Stimulated activated CD8-positive, alpha-beta memory T cell treated with anti-CD3 and anti-CD28 coated beads, Interleukin-2, amount 100 ng/mL, for 48 hours (primary cell): ENCODE measurements around the gene SDK1.

Experiments
- DNase-seq, 2 donors: peaks; one replicate each; pipeline ENCODE4 v3.0.0-alpha.2; 2020; ENCODE audit warnings: low read depth in 2 of 2

The SDK1 gene

DNA sequence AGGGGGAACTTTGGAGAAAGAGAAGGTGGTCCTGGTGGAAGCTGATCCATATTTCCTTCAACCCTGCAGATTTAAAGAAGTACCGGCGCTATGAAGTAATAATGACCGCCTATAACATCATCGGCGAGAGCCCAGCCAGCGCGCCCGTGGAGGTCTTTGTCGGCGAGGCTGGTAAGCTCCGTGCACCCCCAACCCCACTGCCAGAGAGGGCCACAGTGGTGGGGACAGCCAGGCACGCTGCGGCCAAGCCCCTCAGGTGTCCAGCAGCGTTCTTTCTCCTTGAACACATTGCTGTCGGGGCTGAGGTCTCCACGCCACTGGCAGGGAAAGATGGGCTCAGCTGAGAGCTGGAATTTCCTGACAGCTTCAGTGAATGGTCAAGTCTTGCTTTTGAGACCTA, 877.4 kb downstream of the SDK1 start:
- DNase-seq: no peak

- DNase-seq: no peak
Measured at GRCh38 chr7:4178916-4179687, 878.0 kb downstream of the SDK1 start.

GRCh38 chr7:4179688-4180380, 878.8 kb downstream of the SDK1 start:
- DNase-seq: no peak

GRCh38 chr7:4181446-4181845, 880.4 kb downstream of the SDK1 start:
- no peak for DNase-seq

DNA sequence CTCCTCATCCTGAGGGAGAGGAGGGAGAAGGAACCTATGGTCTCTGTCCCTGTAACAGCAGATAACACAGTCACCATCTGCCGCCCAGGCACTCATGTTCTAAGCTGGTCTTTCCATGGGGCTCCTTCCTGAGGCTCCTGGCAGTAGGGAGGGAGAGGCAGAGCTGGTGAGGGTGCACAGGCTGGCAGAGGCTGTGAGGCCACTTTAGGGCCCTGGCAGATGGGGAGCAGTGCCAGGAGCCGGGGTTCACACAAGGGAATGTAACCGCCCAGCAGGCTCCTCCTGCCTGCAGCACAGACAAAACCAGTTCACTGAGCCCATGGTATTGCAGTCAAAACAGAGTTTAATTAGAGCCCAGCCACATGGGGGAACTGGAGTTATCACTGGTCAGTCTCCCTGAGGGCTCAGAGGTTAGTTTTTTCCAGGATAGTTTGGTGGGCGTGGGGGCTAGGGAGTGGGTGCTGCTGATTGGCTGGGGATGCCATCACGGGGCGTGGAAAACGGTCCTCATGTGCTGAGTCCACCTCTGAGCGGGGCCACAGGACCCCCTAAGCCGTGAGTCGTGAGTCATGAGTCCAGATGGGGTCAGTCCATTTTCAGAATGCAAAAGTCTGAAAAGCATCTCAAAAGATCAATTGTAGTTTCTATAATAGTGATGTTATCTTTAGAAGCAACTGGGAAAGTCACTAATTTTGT, 881.7 kb downstream of the SDK1 start:
- no peak for DNase-seq

DNA sequence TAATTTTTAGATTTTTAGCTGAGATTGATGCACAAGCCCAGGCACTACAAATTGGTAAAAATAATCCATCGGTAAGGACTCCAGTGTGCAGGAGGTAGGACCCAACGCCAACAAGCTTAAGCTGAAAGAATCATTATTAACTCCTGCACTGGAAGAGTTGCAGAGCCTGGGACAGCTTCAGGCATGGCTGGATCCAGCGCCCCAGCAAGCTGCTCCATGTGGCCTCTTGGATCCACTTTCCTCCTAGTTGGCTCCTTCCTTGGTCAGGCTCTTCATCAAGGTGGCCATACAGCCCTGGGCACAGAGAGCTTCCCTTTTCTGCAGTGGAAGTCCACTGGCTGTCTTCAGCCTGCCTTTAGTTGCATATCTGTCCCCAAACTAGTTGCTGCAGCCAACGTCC, 883.6 kb downstream of the SDK1 start:
- no peak for DNase-seq

DNA sequence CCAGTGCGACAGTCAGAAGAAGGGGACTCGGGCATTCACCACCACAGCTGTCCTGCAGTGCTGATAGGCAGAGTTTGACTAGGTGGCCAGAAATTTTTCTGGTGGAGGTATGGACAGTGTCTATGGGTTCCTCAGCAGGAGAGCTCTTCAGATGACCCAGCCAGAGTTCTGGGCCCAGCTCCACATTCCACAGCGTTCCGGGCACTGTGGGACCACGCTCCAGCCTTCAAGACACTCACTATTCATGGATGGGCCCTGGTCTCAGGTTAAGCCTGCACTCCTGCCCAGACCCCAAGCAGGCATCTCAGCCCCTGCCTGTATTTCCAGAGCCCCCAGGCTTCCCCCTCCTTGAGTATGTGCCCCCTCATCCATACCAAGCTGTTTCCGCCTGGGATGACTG, 884.1 kb downstream of the SDK1 start:
- DNase-seq: no peak

GRCh38 chr7:4185721-4186512, 884.9 kb downstream of the SDK1 start:
- DNase-seq: no peak

DNA sequence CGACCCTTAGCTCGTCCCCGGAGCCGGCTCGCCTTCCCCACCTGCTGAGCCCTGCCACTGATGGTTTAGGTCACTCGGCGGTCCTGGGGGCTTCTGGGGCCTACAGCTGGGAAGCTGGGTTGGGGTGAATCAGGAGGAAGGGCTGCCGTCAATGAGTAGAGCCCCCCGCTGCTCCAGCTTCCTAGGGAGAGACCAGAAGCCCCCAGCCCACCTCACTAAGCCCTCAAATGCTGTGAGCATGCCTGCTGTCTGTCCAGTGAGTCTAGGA, 885.4 kb downstream of the SDK1 start:
- DNase-seq: no peak

GRCh38 chr7:4188651-4189050, 887.6 kb downstream of the SDK1 start:
- DNase-seq: no peak

DNA sequence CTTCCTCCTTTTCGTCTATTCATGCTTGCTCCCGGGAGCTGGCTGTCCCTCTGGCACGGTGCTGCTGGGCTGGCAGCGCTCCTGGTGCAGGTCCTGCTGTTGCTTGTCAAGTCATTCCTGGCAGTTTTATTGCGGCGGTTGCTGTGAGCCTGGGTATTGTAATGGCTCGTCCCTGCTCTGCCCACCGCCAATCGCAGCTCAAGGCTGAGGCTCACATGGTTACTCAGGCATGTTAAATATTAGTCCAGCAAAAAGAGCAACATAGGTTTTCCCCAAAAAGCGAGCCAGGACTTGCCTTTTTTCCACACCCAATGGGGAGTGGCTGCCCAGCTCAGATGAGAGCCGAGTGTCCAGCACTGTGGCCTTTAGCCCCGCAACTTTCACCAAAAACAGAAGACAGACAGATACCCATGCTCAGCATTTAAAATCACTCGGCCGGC, 888.1 kb downstream of the SDK1 start:
- DNase-seq: no peak

- no peak for DNase-seq
Measured at GRCh38 chr7:4190010-4190981, 889.2 kb downstream of the SDK1 start.

DNA sequence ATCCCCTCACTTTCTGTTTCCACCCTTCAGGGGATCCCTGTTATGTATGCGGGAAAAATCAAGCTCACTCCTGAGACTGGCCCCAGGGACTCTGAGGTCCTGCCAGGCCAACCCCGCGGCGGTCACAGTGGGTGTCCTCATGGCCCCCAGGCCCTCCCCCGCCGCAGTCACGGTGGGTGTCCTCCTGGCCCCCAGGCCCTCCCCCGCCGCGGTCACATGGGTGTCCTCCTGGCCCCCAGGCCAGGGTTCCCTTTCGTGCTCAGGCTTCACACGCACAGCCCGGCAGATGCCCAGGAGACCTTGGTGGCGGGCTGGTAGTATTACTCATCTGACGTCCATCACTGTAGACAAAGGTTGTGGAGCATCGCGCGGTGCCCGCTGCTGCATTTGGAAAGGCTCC, 890.0 kb downstream of the SDK1 start:
- DNase-seq: no peak

GRCh38 chr7:4191525-4191924, 890.5 kb downstream of the SDK1 start:
- DNase-seq: no peak

GRCh38 chr7:4195660-4196059, 894.6 kb downstream of the SDK1 start:
- DNase-seq: no peak

DNA sequence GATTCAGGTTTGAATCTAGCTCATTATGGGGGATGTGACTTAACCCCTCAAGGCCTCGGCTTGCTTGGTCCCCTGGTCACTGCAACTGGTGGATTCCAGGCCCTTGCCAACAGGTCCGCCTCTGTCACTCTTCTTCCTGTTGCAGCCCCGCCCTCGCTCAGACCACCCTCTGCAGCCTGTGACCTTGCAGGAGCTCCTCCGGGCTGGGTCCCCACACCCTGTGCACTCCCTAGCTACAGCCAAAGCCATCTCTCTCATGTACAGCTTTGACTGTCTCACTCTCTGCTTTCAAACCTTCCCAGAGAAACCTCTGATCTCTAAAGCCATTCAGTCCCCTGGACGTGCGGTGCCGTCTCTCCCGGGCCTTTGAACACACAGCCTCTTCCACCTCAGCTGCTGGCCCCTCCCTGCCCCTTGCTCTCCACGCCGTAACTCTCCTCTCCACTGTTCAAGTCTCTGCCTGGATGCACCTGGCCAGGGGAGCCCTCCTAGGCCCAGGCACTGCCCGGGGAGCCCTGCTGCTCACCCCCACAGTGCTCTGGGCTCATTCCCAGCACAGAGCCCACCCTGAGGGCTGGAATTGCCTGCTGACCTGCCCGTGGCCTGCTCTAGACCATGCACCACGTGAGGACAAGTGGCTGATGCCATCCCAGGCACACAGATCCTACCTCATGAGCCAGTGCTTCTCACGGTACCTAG, 895.2 kb downstream of the SDK1 start:
- DNase-seq: no peak

DNA sequence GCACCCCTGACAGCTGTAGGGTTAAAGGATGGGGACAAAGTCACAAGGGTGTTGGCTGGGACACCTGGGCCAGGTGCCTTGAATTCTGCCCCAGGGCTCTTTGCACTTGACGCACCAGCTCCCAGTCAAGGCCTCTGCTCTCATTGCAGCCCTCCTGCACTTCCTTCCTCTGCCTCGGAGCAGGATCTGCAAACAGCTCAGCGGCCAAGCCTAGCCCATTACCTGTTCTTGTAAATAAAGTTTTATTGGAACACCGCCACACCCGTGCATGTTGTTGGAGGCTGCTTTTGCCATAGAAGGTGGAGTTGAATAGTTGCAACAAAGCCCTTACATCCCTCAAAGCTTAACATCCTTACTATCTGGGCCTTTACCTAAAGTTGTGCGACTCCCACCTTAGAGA, 897.2 kb downstream of the SDK1 start:
- DNase-seq: no peak

- no peak for DNase-seq
Measured at GRCh38 chr7:4200546-4201094, 899.6 kb downstream of the SDK1 start.

DNA sequence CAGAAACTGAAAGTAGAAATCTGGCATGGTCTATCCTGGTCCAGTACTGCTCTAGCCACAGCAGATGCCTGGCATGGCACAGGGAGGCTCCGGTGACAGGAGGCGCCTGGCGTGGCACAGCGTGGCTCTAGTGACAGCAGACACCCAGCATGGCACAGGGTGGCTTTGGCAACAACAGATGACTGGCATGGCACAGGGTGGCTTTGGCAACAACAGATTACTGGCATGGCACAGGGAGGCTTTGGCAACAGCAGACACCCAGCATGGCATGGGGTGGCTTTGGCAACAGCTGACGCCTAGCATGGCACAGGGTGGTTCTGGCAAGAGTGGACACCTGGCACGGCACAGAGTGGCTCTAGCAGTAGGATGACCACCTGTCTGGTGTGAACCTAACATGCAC, 900.5 kb downstream of the SDK1 start:
- DNase-seq: no peak

DNA sequence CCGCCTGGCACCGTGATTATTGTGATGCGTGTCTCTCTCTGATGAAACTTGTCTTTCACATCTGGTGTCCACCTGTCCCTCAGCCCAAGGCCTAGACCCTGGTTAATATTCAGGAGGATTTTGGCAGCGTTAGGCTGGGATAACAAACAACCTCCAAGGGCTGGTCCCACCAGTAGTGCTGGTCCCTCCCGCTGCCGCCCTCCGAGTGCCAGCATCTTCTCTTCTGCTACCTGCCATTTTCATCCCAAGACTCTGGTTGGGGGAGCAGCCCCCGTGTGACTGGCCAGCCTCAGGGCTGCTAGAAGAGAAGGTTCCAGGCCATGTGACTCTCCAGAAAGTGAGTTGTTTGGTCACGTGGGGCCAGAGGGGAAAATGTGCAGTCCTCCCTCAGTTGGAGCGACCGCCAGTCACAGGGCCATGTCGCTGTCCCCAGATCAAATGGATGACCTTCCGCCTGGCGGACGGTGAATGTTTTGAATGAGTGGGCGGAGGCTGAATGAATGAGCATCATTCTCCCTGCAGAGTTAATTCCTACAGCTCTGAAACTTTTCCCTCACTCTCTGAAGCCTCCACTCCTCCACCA, 901.2 kb downstream of the SDK1 start:
- DNase-seq: no peak
